ENCODE data around the gene SERPINA9. TPM values are rescaled to one million over a fixed set of nuclear protein-coding genes. Genes with fewer than 3 reads are reported as not detected.
"Not testable (repeated sequence)": the region's sequence is repeated elsewhere in the genome, so short reads cannot be mapped to it uniquely, and the experiment has no call there.

Gene SERPINA9
- total RNA-seq, 1 donor from 2014 or later, result not detected

DNA sequence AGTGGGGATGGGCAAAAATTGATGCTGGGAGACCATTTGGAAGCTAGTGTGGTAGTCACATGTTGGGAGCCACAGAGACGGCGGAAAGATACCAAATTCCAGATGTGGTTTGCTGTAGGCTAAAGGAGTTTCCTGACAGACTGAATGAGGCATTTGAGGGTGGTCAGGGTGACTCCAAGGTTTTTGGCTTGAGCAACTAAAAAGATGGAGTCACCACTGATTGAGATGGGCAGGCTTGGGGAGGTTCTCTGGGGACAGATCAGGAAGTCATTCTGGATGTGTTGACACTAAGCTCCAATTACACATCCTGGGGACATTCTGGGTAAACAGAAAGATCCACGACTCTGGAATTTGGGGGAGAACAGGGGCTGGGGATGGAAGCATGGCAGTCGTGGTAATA, 15.5 kb upstream of the SERPINA9 start:
- ATAC-seq (no peak), DNase-seq (no peak)
- intact Hi-C loops (cut with micrococcal nuclease), result no loop called here

DNA sequence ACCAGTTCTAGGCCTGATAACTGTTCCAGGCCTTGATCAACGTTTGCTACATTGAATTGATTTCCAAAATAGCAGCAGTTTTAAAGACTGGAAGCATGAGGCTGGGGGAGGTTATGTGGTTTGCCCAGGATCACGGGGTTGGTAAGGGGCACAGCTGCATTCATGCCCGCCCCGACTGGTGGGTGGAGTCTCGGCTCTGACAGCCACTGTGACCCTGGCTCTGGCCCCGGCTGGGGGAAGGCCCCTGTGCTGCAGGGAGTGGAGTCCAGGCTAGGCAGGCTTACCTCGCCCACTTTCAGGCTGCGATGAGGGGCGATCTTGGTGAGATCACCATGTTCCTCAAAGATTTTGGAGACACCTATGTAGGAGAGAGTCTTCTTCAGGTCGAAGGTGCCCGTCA, 13.3 kb upstream of the SERPINA9 start:
- DNase-seq (no peak), ATAC-seq (no peak)
- intact Hi-C loops (cut with micrococcal nuclease), result no loop called here

DNA sequence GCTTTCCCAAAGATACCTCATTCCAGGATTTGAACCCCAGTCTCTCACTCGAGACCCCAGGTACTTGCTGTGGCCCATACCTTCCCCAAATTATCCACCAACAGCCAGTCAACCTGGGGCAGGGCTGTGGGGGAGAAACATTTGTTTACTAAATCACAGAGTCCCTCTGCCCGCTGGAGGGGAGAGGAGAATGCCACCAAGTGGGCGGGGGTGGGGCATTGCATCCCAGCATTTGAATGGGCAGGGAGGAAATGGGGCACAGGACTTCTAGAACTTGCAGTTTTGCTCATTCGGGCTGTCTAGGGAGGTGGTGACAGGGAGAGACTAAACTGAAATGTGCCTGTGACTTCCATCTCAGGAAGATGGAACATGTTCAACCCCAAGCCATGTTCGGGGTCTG, 10.9 kb upstream of the SERPINA9 start:
- ATAC-seq, result no peak
- DNase-seq, result no peak
- intact Hi-C loops (cut with micrococcal nuclease), result no loop called here

DNA sequence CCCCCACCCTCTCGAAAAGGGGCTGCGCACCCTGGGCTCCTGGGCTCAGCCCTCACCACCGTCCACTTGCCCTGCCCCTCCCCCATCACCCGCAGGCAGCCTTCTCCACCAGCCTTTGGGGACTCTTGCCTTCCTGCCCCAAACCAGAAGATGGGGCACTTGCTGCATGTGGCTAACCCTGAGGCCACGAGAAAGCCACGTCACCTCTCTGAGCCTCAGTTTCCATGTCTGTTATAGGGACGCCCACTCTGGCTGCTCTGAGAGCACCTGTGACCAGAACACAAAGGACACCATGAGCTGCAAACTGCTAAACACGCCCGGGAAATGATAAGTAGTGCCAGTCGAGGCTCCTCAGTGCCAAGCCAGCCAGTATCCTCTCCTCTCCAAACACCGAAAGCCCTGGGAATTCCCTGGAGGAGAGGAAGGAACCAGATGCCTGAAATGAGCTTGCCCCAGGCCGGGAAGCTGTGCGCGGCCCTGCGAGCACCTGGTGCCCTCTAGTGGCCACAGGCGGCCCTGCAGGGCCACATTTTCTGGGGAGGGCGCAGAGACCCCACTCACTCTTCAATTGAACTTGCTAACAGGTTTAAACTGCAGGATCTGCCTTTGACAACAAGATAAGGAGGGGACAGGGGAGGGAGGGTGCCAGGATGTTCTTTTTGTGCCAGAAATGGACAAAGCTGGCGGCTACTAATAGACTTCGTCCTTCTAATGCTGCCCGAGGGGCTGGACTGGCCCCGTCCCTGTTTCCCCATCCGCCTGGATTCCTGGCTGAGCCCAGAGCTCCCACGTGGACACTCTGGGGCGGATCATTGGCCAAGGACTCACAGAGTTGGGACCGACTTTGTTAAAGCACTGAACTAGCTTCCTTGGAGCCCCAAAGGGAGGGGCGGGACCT, 10.2 kb upstream of the SERPINA9 start:
- DNase-seq (peak; percentile 69), ATAC-seq (peak; percentile 72)
- intact Hi-C loops (cut with micrococcal nuclease), result no loop called here

DNA sequence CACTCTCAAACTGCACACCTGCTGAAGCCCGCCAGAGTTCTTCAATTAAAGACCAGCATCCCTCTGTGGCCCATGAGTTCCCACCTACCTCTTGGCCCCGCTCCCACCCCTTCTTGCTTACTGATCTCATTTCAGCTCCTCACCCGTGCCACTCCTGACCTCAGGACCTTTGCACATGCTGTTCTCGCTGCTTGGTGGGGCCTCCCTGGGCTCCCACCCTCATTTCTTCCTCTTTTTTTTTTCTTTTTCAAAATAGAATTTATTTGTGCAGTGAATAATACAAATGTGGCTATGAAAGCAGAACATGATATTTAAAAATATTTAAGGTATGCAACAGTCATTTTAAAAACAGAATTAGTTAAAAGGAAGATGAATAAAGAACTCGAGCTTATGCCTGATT, 8.5 kb upstream of the SERPINA9 start:
- intact Hi-C loops (cut with micrococcal nuclease), result no loop called here
- ATAC-seq (no peak), DNase-seq (no peak)

DNA sequence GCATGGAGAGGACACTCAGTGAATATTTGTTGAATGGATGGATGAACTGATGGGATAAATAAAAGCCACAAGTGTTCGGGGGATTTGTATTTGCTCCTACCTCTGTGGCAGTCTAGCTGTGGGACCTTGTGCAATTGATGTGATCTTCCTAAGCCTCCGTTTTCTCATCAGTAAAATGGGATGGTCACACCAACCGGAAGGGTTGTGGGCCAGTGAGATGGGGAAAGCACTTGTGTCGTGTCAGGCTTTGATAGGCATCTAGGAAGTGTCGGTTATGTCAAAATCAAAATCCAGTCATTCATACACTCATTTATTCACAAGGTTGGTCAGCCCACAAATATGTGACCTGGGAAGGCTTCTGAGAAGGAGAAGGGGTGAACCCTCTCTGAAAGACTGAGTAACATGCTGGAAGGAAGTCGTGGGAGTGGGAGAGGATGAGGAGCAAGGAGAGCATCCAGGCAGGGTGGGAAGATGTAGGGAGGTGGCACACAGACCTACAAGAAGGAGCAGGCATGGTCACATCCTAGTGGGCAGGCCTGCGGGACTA, 7.8 kb upstream of the SERPINA9 start:
- intact Hi-C loops (cut with micrococcal nuclease), result no loop called here
- ATAC-seq (no peak), DNase-seq (no peak)

DNA sequence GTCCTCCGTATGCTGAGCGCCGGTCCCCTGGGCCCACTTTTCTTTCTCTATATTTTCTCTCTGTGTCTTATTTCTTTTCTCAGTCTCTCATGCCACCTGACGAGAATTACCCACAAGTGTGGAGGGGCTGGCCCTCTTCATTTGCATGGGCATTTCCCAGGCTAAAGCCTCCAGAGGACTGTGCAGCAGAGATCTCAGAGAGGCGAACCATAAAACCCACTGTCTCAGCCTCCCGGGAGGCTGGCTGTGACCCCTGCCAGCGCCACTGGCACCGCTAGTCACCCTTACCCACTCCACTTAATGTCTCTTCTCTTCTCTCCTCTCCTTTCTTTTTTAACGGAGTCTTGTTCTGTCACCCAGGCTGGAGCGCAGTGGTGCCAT, 7.1 kb upstream of the SERPINA9 start:
- ATAC-seq (no peak), DNase-seq (no peak)
- intact Hi-C loops (cut with micrococcal nuclease), result no loop called here

DNA sequence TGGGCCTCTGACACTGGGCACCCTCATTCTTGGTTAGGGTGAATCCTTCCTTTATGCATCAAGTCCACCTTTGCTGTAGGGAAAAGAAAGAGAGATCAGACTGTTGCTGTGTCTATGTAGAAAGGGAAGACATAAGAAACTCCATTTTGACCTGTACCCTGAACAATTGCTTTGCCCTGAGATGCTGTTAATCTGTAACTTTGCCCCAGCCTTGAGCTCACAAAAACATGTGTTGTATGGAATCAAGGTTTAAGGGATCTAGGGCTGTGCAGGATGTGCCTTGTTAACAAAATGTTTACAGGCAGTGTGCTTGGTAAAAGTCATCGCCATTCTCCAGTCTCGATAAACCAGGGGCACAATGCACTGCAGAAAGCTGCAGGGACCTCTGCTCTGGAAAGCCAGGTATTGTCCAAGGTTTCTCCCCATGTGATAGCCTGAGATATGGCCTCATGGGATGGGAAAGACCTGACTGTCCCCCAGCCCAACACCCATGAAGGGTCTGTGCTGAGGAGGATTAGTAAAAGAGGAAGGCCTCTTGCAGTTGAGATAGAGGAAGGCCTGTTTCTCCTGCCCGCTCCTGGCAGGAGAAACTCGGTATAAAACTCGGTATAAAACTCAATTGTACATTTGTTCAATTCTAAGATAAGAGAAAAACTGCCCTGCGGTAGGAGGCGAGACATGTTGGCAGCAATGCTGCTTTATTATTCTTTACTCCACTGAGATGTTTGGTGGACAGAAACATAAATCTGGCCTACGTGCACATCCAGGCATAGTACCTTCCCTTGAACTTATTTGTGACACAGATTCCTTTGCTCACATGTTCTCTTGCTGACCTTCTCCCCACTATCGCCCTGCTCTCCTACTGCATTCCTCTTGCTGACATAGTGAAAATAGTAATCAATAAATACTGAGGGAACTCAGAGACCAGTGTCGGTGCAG, 6.4 kb upstream of the SERPINA9 start:
- intact Hi-C loops (cut with micrococcal nuclease); DNase-seq; ATAC-seq: not testable (repeated sequence)

DNA sequence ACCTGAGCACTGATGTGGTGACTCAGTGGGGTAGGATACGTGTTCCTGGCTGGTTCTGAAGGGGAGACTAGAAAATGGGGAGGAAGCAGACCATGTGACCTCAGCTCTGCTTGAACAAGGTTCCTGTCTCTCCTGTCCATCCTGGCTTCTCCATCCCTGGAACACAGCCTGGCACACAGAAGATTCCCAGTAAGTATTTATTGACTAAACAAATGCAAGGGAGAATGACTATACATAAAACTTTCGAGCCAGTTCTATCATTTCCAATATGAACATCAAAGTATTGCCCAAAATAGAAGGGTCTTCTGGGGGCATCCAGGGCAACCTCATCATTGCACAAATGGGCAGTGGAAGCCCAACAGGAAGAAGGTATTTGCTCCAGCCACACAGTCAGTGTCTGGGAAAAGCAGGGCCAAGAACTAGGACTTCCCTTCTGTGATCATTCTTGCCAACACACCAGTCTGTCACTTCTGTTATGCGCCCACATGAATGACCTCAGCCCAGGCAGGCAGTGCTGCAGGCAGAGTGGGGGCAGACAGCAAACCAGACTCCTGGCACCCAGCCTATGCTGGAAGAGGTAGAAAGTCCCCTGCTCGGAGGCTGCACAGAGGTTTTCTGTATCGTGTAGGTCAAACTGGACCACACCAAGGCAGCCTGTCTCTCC, 5.6 kb upstream of the SERPINA9 start:
- intact Hi-C loops (cut with micrococcal nuclease), result no loop called here
- ATAC-seq (no peak), DNase-seq (no peak)

DNA sequence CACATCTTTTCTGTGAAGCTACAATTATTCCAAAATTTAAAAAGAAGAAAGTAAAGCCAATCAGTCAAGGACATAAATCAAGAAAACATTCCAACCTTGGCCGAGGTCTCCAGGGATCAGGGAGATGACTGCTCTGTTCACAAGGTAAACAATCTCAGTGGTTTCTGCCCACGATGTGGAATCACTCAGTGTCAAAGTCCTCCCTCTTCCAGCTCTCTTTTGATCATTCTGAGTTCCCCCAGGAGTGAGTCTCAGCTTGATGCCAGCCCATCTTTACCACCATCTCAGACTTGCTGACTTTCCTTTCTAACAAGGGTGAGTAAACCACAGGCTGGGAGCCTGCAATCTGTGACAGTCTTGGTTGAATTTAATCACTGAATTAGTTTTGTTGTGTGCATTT, 4.8 kb upstream of the SERPINA9 start:
- DNase-seq (no peak), ATAC-seq (no peak)
- intact Hi-C loops (cut with micrococcal nuclease), result no loop called here

DNA sequence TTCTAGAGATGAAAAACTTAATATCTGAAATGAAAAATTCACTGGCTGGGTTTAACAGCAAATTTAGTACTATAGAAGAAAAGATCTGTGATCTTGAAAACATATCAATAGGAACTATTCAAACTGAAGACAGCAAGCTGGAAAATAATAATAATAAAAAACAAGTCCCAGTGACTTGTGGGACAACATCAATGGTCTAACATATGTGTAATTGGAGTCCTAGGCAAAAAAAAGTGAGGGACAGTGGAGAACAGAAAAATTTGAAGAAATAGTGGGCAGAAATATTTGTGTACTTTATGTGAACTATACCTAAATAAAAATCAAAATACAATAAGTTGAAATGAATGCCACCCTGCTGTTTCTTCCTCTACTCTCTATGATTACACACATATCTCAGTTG, 2.4 kb upstream of the SERPINA9 start:
- ATAC-seq, result no peak
- no peak for DNase-seq
- intact Hi-C loops (cut with micrococcal nuclease), result no loop called here

DNA sequence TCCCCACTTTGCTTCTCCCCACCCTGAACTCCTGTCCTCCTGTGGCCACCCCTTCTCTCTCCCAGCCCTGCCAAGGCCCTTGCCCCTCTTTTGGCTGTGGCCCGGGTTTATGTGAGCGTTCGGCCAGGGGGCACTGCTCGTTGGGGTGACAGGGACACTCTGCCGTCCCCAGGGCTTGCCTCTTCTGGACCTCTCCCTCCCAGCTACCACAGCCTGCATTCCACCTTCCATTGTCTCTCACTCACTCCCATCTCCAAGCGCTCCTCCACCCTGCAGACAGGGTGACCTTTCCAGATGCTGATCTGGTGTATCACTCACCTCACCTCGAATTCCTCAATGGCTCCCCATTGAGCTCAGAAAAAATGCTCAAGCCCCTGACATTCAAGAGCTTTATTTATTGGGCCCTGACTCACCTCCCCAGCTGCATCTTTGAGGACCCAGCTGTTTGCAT, 1.4 kb downstream of the SERPINA9 start:
- ATAC-seq (no peak), DNase-seq (no peak)
- intact Hi-C loops (cut with micrococcal nuclease), result no loop called here

DNA sequence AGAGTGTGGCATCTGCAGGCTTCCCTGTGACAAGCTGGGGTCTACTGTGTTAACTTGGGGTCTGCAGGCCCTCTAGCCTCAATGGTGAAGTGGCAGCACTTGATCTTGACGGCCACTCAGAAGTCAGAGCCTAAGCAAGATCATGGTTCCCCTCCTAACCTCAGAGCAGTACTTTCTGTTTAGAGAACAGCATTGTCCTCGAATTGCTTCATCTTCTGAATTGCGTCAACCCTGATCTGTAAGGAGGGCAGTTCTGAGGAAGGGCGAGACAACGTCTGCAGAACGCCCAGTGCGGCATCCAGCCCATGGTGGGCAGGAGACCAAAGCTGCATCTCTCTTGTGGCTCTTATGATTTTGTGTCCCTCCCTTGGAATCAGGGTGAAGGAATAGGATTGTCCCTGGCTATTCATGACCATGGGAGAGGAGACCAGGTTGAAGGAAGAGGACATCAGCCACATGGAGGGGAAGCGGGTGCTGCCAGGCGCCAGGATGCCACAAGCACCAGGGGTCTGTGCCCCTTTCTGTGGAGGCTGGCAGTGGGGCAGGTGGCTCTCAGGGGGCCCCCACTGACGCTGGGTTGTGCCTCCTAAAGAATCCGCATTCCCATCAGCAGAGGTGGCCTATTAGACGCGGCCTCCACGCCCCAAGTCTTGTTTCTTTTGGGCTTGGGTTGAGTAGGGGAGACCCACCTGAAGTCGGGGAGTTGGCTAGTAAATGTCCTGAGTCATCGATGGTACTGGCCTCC, 2.2 kb downstream of the SERPINA9 start:
- intact Hi-C loops (cut with micrococcal nuclease), result no loop called here
- DNase-seq (no peak), ATAC-seq (no peak)

DNA sequence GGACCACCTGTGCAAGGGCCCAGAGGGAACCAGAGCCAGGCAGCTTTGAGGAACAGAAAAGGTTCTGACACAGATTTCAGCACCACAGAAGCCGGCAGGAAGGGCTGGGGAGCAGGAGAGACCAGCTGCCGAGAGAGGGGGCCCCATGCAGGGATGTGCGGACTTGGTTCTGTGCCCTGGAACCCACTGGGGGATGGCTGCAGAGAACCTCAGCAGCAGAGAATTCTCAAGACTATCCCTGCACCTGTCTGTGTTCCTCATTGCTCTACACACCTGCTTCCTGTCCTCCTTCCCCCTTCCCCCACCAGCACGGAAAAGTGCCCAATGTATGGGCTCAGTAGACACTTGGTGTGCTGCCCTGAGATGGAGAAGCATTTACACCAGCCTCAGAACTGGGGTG, 3.2 kb downstream of the SERPINA9 start:
- intact Hi-C loops (cut with micrococcal nuclease), result no loop called here
- no peak for ATAC-seq

DNA sequence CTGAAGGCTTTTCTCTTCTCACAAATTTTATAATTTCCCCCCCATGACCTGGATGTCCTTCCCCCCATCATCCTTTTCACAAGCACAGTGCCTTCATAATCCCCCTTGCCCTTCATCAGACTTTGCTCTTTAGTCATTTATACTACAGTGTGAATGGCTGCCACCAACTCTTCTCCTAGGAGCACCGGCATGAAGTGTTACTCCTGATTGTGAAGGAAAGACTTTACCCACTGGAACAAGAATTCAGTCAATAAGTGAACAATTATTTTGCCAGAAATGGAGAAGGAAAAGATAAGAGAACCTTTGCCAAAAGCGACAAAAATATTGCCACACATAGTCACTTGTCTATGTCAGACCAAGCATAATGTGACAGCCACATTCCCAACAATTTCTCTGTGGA, 5.0 kb downstream of the SERPINA9 start:
- ATAC-seq, result no peak
- no peak for DNase-seq
- intact Hi-C loops (cut with micrococcal nuclease), result no loop called here

More for the DNA sequence above, 3.2 kb downstream of the SERPINA9 start:
- DNase-seq, result no peak

DNA sequence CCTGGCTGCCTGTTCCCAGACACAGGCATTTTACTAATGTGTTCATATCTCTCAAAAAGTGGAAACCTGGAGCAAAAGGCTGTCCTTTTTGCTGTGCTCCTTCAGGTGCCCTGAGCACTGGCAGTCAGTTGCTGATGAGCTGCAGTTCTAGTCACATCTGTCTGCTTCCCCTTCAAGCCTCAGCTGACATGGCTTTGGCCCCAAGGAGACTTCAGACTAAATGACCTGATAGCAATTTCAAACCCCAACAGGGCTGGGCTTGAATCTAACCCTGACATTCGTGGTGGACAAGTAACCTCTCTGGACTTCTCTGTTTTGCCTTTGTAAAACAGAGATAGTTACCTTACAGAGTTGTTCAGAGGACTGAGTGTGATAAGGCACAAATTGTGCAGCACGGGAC, 5.7 kb downstream of the SERPINA9 start:
- no peak for ATAC-seq
- intact Hi-C loops (cut with micrococcal nuclease), result no loop called here
- no peak for DNase-seq

DNA sequence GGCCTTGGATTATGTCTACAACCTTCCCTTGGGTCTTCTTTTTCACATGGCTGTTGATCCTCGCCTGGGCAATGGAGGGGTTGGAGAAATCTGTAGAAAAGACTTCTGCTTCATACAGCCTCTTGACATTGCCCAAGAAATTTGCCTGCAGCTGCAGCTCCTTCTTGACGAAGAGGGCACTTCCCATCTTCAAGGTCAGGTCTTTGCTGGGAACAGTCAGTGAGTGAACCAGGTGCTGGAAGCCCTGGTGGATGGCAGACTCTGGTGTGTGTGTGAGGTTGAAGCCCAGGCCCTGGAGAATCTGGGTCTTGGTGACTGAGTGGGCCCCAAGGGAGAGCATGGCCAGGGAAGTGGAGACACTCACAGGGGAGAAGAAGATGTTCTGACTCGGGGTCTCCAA, 6.7 kb downstream of the SERPINA9 start:
- ATAC-seq (no peak), DNase-seq (no peak)
- intact Hi-C loops (cut with micrococcal nuclease), result no loop called here

DNA sequence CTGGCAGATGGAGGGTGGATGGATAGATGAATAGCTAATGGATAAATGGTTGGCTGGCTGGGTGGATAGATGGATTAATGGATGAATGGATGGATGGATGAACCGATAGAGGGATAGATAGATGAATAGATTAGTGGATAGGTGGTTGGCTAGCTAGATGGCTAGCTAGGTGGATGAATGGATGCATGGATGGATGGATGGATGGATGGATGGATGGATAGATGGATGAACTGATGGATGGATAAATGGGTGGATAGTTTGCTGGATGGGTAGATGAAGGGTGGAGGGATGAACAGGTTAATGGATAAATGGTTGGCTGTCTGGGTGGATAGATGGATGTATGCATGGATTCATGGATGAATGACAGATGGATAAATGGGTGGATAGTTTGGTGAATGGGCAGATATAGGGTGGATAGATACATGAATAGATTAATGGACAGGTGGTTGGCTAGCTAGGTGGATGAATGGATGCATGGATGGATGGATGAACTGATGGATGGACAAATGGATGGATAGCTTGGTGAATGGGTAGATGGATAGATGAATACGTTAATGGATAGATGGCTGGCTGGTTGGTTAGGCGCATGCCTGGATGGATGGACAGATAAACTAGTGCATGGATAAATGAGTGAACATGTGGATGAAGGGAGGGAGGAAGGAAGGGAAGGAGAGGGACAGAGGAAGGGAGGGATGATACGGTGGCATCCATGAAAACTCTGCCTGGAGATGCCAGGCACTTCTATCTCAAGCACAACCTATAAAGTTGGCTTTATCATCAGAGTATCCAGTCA, 8.1 kb downstream of the SERPINA9 start:
- no peak for ATAC-seq
- intact Hi-C loops (cut with micrococcal nuclease), result no loop called here
- DNase-seq, result no peak
